Measurements from ENCODE around the gene BRS3. TPM values are rescaled to one million over a fixed set of nuclear protein-coding genes. Genes with fewer than 3 reads are reported as not detected.

Gene BRS3
- not detected in 5 replicates for total RNA-seq (2022; extraction: Qiagen RNA extraction; ENCODE audit: low read depth)

DNA sequence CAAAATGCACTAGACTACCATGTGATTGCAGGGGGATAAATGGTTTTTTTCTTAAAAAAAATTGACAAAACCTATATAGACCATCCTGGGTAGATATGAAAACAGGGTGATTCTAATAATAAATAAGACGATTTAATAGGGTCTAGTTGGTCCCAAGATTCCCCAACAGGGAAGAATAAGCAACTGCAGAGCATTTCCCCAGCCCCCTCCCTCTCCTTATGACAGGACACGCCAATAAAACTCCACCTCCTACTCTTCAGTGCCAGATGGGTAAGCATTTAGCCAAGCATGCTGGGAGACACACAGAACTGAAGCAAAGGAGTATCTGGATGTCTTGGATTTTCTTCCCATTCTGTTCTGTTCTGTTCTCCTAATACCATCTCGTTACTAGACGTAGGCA, at the start of gene BRS3:
TSS of gene BRS3 (plus strand) at position 301 of the 400 bp plus-strand sequence. CDS start 168 bp downstream, outside the sequence.

DNA sequence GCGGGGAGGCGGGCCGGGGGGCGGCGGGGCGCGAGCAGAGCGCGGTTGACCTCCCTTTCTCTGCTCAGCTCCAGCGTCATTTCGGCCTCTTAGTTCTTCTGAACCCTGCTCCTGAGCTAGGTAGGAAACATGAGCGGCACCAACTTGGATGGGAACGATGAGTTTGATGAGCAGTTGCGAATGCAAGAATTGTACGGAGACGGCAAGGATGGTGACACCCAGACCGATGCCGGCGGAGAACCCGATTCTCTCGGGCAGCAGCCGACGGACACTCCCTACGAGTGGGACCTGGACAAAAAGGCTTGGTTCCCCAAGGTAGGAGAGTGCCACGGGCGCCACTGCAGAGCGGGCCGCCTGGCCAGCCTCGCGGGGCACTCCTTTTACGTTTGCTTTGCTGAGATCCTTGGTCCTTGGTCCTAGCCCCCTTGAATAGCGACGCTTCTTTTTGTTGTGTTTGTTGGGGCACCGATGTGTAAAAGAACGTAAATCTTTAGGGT, 9.9 kb downstream of the BRS3 start, which contains the start of gene HTATSF1:
TSS of gene HTATSF1 (plus strand) at position 37 of the 497 bp plus-strand sequence. CDS start at position 130, 93 bp downstream.

DNA sequence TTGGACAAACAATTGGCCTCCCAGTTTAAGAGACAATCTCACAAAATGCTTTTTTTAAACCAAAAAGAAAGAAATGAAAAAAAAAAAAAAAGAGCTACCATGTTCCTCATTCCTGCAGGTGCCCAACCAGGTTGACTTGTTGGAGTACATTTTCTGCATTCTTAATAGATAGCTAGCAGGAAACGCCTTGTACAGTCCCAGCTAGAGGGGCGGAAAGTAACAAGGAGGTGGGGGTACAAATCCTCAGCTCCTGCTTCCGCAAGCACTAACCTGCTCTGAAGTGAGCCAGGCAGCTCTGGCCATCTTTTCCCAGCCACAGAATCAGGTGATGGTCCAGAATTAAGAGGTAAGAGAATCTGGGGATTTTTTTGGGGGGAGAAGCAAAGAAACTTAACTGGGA, 44.2 kb downstream of the BRS3 start, which contains the start of gene VGLL1:
TSS of gene VGLL1 (plus strand) at position 265 of the 400 bp plus-strand sequence. CDS start 3,806 bp downstream, outside the sequence.

Other genes with a start within 250 kb of the BRS3 start
- gene MAP7D3, start 236.5 kb upstream of the BRS3 start, total RNA-seq (2022; extraction: Qiagen RNA extraction; ENCODE audit: low read depth), result 11.4 to 17.0 TPM (median 13.1 TPM) in 5 replicates
- not detected in 5 replicates for gene ADGRG4, start 187.0 kb upstream of the BRS3 start, total RNA-seq (2022; extraction: Qiagen RNA extraction; ENCODE audit: low read depth)
- gene HTATSF1, start 9.6 kb downstream of the BRS3 start, total RNA-seq (2022; extraction: Qiagen RNA extraction; ENCODE audit: low read depth), result 47.4 to 73.8 TPM (median 61.2 TPM) in 5 replicates
- not detected in 5 replicates for gene VGLL1, start 44.3 kb downstream of the BRS3 start, total RNA-seq (2022; extraction: Qiagen RNA extraction; ENCODE audit: low read depth)
- gene CD40LG, start 160.2 kb downstream of the BRS3 start, total RNA-seq (2022; extraction: Qiagen RNA extraction; ENCODE audit: low read depth), result not detected in 5 replicates

Measured in A549 treated with RU486 at 1 μM for 4 hours (cell line).